Measurements from ENCODE around the gene CREB3.

CREB3 gene

GRCh38 chr9:35732185-35732799 is at the start of gene CREB3, which contains the start of gene TLN1:
Gene CREB3 (plus strand): TSS chr9:35732666. CDS start chr9:35732773, 107 bp downstream.
Gene TLN1 (minus strand): TSS chr9:35732195. CDS start chr9:35725694, 6,501 bp downstream.
- peak; percentile 97 for DNase-seq (ENCODE audit: low spot score)

GRCh38 chr9:35683323-35683722 is 49.1 kb upstream of the CREB3 start:
- DNase-seq (ENCODE audit: low spot score) = no peak

GRCh38 chr9:35684921-35685320 is 47.5 kb upstream of the CREB3 start:
- no peak for DNase-seq (ENCODE audit: low spot score)

- no peak for DNase-seq (ENCODE audit: low spot score)
Measured at GRCh38 chr9:35685506-35685905, 47.0 kb upstream of the CREB3 start.

GRCh38 chr9:35686222-35687203 is 46.0 kb upstream of the CREB3 start:
- DNase-seq (ENCODE audit: low spot score) = no peak

GRCh38 chr9:35687306-35687705 is 45.2 kb upstream of the CREB3 start:
- no peak for DNase-seq (ENCODE audit: low spot score)

GRCh38 chr9:35687972-35688557 is 44.4 kb upstream of the CREB3 start:
- DNase-seq (ENCODE audit: low spot score) = no peak

- DNase-seq (ENCODE audit: low spot score) = no peak
Measured at GRCh38 chr9:35688558-35689541, 43.6 kb upstream of the CREB3 start.

- DNase-seq (ENCODE audit: low spot score) = peak; percentile 83
Measured at GRCh38 chr9:35689542-35690293, 42.7 kb upstream of the CREB3 start, which contains the start of gene TPM2. Gene TPM2 (minus strand): TSS chr9:35689925. CDS start chr9:35689817, 108 bp downstream.

GRCh38 chr9:35690294-35690613 is 42.2 kb upstream of the CREB3 start:
- no peak for DNase-seq (ENCODE audit: low spot score)

GRCh38 chr9:35690614-35691333 is 41.7 kb upstream of the CREB3 start:
- peak; percentile 79 for DNase-seq (ENCODE audit: low spot score)

- DNase-seq (ENCODE audit: low spot score) = no peak
Measured at GRCh38 chr9:35691334-35691650, 41.2 kb upstream of the CREB3 start.

- no peak for DNase-seq (ENCODE audit: low spot score)
Measured at GRCh38 chr9:35691757-35692301, 40.6 kb upstream of the CREB3 start.

GRCh38 chr9:35695943-35696401 is 36.5 kb upstream of the CREB3 start:
- DNase-seq (ENCODE audit: low spot score) = no peak

- peak; percentile 58 for DNase-seq (ENCODE audit: low spot score)
Measured at GRCh38 chr9:35696520-35697215, 35.8 kb upstream of the CREB3 start.

GRCh38 chr9:35697486-35697885 is 35.0 kb upstream of the CREB3 start:
- DNase-seq (ENCODE audit: low spot score) = no peak

GRCh38 chr9:35698231-35698630 is 34.2 kb upstream of the CREB3 start:
- DNase-seq (ENCODE audit: low spot score) = no peak

GRCh38 chr9:35700031-35700430 is 32.4 kb upstream of the CREB3 start:
- no peak for DNase-seq (ENCODE audit: low spot score)

GRCh38 chr9:35700942-35701341 is 31.5 kb upstream of the CREB3 start:
- DNase-seq (ENCODE audit: low spot score) = no peak

Data from ecto neural progenitor cell (in vitro differentiated cells).